DMS114 treated with DMSO at 0.1 percent for 48 hours (cell line): Measurements from ENCODE around the gene NT5DC4.

Source experiments
- DNase-seq: peaks from one replicate; lab custom pipeline; 2025; ENCODE audit not compliant: unreplicated experiment; lab: John Stamatoyannopoulos, UW

NT5DC4 gene

DNA sequence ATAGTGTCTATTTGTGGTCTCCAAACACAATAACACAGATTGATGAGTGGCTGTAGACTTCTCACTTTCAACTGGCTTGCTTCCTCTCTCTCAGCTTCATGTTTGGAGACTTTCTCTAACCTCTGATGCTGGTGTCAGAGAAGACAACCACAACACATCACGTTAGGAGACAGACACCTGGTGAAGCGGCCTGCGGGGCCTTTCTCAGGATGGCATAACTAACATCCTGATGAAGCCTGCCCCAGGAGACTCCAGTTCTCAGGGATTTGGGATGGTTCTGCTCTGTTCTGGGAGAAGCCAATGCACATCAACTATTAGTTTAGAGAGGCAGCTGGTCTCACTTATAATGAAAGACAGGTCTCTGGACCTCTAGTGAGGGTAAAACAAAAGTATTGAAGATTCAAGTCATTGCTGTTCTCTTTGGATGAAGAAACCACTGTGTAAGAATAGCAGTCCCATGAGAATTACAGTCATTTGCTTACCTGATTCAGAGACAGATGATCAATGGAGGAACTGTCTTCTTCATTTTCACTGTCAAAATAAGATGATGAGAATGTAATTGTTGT lies 61.5 kb downstream of the NT5DC4 start:
- no peak for DNase-seq

- DNase-seq = no peak
Measured at GRCh38 chr2:112783187-112783714, 62.4 kb downstream of the NT5DC4 start.

GRCh38 chr2:112784199-112785189 lies 63.7 kb downstream of the NT5DC4 start, which contains the start of gene IL1A:
IL1A (minus strand) TSS chr2:112784493; CDS start chr2:112783770, 723 bp downstream.
- no peak for DNase-seq

- no peak for DNase-seq
Measured at GRCh38 chr2:112787294-112787693, 66.5 kb downstream of the NT5DC4 start.

DNA sequence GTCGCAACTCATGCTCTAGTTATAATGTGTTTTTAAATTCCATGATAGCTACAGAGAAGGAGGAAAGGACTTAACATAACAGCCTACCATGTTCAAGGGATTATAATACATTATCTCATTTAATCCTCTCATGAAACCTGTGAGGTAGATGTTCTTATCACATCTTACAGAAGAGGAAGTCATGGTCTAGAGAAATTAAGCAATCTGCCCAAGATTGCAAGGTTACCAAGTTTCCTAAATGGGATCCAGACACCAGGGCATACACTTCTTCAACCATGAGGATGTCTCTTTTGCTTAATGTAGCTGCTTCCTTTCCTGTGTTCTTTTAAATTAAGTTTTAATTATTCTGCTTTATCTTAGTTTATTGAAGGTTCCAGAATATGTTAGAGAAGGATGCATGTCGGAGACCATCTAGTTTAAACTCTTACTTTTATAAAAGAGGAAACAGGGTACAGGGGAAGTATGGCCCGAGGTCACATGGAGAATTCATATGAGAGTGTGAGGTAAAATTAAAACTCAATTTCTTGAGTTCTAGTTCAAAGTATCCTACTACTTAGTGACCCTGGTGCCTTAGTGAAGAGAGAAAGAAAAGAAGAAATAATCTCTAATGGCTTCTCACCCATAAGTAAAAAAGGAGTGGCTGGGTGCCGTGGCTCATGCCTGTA lies 67.0 kb downstream of the NT5DC4 start:
- no peak for DNase-seq

DNA sequence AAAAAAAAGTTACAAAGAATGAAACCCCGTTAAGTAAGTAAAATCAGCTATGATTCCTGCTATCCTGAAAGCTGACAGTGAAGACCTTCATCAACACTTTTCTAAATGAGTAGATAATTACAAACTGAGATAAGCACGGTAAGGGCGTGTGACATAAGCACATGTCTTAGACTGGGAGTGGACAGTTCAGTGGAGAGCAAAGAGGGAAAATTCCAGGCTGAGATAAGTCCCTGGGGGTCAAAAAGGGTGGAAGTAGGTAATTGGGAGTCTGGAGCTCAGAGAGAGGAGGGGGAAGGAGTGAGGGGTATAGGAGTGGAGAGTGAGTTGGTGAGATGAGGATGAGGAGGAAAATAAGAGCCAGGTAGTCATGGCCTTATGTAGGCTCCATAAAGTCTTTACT lies 67.8 kb downstream of the NT5DC4 start:
- no peak for DNase-seq
